Measurements from ENCODE around the gene NT5DC3.

NT5DC3 gene

DNA sequence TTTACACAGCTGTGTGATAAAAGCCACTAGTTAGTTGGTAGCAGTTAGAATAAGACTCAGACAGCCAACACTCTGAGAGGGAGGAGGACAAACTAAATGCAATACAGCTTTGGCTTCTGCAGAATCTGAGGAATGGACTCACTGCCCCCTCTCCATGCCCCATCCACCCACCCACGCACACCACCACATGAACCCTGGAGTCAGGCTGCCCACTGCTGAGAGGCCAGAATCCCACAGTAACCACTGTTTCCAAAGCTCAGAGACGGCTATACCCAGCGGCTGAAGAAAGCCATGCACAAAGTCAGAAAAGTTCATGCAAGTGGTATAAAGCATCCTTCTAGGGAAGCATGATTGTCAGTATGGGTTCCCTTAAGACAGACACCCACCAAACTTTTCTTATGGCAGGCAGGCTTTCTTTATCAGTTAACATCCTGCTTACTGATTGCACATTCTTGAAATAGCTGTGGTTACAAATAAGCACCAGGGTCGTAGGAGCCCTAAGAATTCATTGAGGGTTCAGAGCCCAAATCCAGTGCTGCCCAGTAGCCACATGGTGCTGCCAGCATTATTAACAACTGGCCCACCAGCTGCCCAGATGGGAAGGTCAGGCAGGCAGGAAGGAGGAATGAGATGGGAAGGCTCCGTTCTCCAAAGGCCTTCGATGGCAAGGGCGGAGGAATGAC, 61.5 kb downstream of the NT5DC3 start:
- DNase-seq, result no peak

DNA sequence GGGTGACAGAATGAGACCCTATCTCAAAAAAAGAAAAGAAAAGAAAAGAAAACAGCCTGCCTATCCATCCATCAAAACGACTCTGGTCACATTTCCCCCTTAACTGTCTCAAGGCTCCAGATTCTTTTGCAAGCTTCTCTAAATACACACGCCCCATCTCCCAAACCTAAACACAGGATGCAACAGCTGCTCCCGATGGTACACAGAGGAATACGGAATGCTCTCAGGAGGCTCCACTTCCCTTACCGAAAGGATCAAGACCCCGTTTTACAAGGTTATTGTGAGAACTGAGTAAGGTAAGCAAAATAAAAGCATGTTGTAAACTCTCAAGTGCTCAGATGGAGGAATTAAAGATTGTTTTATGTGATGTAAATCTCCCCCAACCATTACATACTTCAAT, 62.3 kb downstream of the NT5DC3 start:
- DNase-seq, result no peak

DNA sequence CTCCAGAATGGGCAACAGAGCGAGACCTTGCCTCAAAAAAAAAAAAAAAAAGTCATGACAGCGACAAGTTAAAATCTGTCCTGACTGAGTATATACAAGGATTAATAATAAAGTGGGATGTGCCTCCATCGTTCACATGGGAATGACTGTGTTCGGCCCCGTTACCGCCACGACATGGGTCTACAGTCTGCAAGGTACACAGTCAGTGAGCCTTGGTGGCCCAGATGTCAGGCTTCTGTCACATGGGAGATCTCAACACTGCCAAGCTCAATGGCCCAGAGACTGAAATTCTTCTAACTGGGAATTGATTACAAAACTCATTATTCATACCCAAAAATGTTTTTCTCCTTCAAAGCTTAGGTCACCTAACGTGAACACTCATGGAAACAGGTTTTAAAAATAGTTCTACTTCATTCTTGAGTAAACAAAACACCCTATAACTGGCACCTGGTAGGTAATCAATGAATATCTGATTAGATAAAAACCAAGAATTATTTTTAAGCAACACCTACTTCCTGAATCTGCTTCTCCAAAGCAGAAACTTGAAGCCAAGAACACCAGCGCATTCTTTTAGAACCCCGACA, 66.0 kb downstream of the NT5DC3 start:
- DNase-seq, result no peak

DNA sequence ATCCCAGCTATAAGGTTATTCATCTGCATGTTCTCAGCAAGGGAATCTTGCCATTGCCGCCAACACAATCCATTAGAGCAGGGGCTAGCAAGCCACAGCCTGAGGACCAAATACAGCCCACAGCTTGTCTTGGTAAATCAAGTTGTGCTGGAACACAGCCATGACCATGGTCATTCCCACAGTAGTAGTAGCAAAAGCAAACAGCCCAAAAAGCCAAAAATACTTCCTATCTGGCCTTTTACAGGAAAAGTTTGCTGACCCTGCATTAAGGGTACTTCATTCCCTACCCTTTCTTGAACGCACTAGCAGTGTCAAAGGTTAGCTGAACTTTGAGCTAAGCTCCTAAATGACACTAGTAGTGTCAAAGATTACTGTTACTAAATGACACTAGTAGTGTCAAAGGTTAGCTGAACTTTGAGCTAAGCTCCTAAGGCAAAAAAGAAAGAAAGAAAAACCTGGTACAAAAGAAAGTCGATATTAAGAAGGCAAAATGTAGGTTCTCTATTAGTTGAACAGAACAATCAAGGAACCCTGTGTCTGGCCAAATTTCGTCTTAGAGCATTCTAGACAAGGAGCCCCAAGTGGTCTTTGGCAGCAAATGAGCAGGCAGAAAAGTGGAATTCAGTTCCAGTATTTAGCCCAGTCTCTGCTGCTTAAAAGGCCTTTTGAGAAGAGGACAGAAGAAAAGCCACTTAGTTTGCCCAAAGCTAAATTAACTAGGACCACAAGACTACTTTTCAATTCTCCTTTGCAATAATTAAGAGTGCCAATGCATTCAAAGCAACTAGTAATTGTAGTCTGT, 67.7 kb downstream of the NT5DC3 start:
- DNase-seq, result no peak

DNA sequence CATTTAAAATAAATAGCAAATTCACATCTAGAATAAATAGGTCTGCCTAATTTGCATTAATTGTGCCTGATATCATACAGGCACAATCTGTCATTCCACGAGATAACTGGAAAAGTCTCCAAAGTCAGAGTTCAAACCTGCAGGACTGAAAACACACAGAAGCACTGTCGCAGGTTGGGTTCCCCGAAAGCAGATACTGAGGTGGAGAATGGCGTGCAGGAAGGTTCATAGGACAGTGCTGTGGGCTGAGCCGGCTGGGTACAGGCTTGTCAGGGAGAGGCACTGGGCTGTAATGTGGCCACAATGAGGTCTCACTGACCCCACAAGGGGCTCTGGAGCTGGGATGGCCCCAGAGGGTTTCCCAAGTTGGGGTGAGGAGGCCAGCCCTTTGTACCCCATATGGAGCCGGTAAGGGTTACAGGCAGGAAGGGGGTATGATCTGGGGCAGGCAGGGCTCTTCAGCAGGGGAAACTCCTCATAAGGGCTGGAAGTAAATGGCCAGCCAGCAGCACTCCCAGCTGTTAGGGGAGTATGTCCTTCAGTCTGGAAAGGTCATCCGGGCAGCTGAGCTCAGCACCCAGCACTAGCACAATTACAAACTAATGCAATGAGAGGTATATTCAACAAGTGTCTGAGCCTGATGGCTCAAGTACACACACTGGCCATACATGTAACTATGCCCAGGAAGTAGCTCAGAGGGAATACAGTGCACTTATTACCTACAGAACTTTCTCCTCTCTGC, 68.5 kb downstream of the NT5DC3 start:
- DNase-seq, result no peak

DNA sequence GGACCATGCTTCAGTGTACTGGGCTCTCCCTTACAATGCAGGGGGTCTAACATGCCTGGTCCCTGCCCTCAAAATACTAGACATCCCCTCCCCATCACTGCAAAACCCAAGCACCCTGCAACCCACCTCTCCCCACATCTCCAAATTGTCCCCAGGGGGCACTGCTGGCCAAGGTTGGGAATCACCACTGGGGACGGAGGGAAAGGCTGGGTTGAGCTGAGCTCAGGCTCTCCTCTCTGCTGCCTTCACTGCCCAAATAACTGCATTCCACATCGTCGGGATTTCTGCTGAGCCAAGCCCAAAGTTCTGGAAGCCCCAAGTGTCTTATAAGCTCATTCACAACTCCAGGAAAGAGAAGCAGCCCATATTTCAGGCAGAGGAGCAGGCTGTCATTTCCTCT, 69.6 kb downstream of the NT5DC3 start:
- no peak for DNase-seq

DNA sequence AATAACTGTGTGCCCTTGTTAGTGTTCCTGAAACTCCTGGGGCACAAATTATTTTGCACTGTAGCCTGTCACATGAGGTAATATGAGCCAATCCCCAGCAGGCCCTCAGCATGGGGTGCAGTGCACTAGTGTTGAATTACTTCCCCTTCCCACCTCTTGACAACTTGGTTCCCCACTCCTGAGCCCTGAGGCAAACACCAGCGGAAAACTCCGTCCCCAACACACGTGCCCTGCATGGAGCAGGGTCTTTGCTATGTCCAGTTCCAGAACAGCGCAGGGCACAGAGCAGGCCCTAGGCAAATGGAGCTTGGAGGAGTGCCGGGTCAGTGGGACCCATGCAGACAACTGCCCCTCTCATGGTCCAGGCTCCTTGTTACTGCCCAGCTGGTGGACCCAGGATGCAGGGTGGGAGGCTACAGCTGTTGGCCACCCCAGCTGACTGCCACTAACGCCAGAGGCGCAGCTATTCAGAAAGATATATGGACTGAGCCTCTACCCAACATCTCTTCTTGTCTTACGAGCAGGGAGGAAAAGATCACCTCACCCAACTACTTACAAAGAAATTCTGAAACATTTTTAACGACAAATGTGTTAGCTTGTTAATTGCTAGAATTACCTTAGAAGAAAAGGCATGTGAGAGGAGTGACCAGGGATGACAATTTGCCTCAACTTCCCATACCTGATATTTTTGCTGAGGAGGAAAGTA, 71.6 kb downstream of the NT5DC3 start:
- DNase-seq, result no peak

DNA sequence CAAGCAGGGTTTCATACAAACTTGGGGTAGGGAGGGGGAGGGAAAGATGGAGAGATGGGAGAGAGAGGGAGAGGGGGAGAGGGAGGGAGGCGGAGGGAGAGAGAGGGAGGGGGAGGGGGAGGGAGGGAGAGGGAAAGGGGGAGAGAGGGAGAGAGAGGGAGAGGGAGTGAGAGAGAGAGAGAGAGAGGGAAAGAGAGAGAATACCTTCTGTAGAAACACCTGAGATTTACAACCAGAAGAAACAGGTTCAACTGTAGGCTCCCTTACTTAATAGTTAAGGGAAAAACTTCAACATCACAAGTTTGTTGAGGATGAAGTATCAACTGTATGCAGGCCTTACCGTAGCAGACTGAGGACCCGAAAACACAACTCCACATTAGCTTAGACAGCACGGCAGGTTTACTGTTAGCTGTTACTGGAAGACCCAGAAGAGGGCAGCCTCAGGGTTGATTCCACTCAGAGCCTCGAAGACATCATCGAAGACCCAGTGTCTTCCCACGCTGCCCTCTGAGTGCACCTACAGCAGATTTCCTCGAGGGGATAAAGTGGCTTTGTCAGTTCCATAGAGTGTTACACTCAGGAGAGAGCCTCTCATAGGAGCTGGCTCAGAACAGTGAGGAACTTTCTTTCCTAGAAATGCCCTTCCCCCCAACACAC, 72.4 kb downstream of the NT5DC3 start:
- no peak for DNase-seq

DNA sequence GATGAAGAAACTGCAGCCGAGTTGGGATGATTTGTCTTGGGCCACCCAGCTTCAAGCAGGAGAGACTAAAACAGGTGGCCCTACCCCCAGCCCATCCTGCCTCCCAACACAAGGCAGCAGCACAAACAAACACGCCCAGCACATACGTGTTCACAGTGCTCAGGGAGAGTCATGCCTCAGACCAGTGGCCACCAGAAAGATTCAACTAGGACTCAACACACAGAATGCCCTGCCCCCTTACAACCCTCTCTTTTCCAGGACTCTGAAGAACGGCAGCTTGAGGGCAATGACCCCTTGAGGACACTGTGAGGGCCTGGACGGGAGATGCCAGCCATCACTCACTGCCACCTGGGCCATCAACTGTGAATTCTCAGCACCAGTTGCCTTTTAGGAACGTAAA, 75.0 kb downstream of the NT5DC3 start:
- no peak for DNase-seq

DNA sequence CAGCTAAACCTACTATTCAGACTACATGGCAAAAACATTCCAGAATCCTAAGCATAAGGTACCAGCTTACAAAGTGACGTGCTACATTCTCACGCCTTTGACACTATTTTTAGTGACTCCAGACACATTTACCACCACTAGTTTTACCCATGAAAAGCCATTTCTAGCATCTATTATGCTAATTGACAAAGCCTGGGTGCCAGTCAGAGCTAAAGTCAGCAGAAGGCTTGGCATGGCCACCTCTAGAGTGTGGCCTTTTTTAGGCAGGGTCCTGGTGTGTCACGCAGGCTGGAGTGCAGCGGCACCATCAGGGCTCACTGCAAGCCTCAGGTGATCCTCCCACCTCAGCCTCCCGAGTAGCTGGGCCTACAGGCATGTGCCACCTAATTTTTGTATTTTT, 75.7 kb downstream of the NT5DC3 start:
- DNase-seq, result no peak

DNA sequence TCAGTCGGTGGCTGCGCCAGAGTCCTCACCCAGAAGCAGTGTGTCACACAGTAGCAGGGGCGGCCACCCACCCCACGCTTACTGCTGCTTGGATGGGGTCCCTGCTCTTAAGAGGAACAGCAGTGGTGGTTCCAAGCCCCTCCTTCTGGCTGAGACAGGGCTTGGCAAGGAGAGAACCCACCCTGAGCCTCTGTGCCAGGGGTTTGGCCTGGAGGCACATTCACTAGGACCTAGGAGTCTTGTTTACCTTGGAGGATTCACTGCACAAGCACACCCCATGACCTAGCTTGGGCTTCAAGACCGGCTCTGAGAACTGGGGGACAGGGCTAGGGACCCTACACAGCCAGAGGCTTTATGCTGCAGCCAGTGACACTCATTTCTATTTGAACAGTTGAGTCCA, 78.6 kb downstream of the NT5DC3 start:
- no peak for DNase-seq

DNA sequence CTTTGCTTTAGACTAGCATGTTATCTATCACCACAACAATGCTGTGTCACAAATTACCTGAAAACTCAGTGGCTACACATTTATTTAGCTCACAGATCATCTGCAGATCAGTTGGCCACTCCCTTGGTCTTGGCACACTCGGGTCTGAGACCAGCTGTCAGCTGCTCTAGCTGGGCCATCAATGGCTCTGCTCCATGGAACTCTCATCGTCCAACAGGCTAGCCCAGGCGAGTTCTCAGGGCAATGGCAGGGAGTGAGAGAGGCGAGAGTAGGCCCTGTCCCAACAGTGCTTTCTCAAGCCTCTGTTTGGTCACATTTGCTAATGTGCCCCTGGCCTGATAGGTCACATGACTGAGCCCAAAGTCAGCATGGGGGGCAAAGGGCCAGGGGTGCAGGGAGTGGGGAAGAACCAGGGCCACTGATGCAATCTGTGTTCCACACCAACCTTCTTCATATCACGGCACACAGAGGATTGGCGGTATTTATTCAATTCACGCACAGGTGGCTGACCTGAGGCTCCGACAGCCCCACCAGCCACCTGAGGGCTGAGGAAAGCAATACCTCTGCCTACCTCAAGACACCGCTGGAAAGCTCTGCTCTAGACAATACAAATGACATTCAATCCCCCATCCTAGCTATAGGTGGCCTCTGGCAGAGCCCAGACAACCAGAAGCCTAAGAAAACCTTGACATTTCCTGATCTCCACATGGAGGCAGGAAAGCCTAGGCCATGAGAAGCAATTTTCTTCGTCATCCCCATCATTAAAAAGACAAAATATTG, 82.5 kb downstream of the NT5DC3 start:
- DNase-seq, result no peak

DNA sequence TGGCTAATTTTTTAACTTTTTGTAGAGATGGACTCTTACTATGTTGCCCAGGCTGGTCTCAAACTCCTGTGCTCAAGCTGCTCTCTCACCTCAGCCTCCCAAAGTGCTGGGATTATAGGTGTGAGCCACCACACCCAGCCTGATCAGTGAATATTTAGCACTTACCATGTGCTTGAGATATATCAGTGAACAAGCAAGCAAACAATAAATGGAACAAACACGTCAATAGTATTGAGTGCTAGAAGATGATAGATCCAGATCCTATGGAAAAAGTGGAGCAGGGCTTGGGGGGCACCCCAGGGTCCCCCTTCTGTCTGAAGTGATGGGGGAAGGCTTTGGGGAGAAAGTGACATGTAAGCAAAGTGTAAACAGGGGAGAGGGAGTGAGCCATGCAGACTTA, 83.8 kb downstream of the NT5DC3 start:
- no peak for DNase-seq

DNA sequence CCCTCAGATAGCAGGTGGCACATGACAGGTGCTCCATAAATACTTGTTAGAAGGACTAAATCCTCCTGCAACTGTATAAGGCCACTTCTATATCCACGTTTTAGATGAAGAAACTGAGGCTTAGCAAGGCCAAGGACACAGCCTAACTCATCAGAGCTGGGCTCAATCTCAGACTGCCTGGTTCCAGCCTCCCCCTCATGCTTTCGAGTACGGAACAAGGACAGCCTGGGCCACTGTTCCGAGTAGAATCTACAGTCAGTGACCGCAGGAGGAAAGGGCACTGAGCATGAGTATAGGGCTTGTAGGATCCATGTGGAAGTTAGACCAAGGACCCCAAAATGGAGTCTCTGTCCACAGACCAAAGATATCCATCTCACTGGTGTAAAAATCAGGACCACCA, 84.6 kb downstream of the NT5DC3 start:
- no peak for DNase-seq

DNA sequence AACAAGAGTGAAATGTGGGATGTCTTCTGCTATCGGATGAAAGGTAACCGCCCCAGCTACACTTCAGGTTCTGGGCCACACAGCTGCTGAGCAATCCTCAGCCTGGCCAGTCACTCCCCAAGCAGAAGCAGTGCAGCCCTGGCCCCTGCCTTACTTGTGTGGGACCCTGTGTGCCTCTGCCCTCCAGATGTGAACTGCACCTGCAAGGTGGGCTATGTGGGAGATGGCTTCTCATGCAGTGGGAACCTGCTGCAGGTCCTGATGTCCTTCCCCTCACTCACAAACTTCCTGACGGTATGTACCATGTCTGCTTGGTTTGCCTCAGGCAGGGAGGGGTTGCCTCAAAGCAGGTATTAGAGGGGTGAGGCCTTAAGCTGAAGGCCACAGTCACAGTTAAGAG, 85.6 kb downstream of the NT5DC3 start:
- no peak for DNase-seq

DNA sequence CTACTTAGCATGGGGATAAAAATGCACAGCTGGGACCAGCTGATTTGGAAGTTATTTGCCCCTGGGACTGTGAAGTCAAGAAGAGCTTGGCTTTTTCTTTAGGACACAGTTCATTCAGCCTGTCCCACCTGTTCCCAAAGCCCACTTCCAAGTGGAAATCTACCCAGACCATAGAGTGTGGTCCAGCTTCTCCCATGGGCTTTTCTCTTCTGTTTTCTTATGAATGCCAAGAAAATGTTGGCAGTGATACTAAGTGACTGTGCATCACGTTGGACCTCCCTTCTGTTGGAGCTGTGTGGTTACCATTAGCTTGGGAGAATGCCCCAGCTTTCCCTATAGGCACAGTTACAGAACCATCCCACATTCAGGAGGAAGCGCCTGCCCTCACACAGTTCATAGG, 89.4 kb downstream of the NT5DC3 start:
- DNase-seq, result no peak

DNA sequence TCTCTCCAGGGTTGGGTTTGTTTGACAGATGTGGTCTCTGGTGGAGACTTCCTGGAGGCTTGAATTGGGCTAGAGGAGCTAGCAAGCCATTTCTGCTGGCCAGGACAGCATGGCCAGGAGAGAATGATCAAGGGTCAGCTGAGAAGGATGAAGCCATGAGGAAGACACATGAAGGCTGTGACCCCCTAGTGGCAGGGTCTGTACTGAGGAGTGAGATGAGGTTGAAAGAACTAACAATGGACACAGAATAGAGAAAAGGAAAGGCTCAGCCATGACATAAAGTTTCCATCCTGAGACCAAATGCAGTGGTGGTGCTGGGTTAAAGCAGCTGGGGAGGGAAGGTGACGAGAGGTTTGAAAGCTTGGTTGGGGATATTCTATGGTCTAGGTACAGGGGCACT, 89.9 kb downstream of the NT5DC3 start:
- no peak for DNase-seq

DNA sequence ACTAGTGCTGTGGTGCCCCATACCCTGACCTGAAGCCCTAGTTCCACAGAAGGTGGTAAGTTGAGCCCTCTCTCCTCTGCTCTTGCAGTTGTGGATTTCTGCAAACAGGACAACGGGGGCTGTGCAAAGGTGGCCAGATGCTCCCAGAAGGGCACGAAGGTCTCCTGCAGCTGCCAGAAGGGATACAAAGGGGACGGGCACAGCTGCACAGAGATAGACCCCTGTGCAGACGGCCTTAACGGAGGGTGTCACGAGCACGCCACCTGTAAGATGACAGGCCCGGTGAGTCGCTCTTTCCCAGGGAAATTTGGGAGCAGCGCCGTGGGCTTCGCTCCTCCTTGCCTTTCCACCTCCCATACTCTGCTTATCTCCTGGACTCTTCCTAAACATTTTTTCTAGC, 92.2 kb downstream of the NT5DC3 start:
- DNase-seq, result no peak

DNA sequence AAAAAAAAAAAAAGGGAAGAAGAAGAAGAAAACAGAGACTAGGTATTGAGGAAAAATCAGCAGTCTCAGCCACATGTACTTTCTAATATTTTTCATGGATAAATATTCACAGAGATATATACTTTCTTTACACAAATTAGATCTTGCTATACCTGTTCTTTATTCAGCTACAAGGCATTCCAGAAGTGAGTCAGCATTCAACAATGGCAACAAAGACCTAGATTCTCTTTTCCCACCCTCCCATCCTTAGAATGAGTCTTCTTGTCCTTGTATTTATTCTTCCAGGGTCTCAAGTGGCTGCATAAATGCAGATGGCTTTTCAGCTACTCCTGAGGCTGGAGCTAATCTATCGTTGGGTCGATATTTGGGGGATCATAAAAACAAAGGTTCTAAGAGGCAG, 93.0 kb downstream of the NT5DC3 start:
- no peak for DNase-seq

DNA sequence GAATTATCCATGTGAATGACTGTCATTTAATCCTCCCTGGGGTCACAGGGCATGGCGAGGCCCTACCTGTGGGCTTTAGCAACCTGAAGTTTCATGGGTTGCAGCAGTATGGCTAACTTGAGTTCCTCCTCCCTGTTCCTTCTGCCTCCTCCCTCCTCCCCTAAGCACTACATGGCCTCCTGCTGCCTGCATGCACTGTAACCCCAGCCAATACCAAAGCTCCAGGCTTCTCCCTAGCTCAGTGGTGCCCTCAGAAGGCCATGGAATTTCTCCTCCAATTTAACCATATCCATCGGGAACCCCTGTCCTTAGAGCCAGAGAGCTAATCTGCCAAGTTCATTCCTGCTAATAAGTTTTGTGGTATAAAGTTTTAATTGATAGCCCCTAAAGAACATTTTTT, 95.1 kb downstream of the NT5DC3 start:
- no peak for DNase-seq

DNA sequence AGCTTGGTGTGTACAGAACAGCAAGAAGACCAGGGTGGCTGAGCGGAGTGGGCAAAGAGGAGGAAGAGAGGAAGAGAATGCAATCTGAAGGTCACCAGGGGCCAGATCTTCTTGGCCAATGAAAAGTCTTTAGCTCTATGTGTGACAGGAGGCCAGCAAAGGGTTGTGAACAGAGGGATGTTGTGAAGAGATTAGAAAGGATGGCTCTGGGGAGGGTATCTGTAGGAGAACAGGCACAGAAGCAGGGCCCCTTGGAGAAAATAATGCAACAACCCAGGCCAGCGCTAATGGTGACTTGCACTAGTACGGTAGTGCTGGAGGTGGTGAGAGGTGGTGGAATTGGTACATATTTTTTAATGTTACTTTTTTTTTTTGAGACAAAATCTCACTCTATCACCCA, 97.2 kb downstream of the NT5DC3 start:
- no peak for DNase-seq
